ENCODE results near the gene NEBL. TPM values are rescaled to one million over a fixed set of nuclear protein-coding genes. Genes with fewer than 3 reads are reported as not detected.

Gene NEBL
- total RNA-seq, 4 donors from 2014 or later: 6.0 to 14.0 (median 12.1) TPM

- in situ Hi-C loops (cut with MboI; ENCODE audit: low pct_ligation_motif_present in 1 of 4, low pct_unique_long_range_greater_than_20kb in 1 of 4, low sequenced_read_pairs in 3 of 4): no loop called here
- 69 to 100% methylated on average over 1 to 2 of the region's 2 CpGs for WGBS, 2 donors (ENCODE audit: low coverage in 1 of 2)
- H3K4me1 ChIP-seq: no peaks in the 10 kb centered on the region
Observed at GRCh38 chr10:20748551-20748950, 148.6 kb downstream of the NEBL start.

DNA sequence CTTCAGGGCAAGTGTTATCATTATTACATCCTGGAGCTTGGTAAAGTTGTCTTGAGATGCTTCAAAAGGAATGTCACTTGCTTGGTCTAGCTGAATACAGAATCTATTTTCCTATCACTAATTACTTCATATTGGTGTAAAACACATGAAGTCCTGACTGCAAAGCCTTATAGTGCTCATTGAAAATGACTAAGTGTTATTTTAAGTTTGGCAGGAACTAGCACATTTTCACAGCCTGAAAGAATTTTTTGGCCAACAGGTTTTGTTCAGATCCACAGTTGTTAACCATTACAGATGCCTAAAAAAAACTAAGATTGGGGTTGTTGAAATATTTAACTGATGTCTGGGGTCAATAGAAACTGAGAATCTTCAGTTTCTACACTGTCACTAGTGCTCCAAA, 149.3 kb downstream of the NEBL start:
- Histone ChIP-seq H3K27ac (no peak overlapping the region), H3K4me3 (no peak overlapping the region), H3K9me3 (peaks cover 7 to 15% of the 10 kb centered on the region in 2 donors), H3K36me3 (no peaks in the 10 kb centered on the region), H3K4me1 (no peaks in the 10 kb centered on the region), H3K27me3 (no peaks in the 10 kb centered on the region)
- DNase-seq: no peak
- in situ Hi-C loops (cut with MboI; ENCODE audit: low pct_ligation_motif_present in 1 of 4, low pct_unique_long_range_greater_than_20kb in 1 of 4, low sequenced_read_pairs in 3 of 4): no loop called here
- TF ChIP-seq POLR2AphosphoS5 (IDR thresholded peaks at IDR 0.05) (no peak), CTCF (IDR thresholded peaks at IDR 0.05) (no peak), POLR2A (IDR thresholded peaks at IDR 0.05) (no peak), EP300 (IDR thresholded peaks at IDR 0.05; ENCODE audit: low read depth) (no peak)
- intact Hi-C loops (cut with DNase I; ENCODE audit: low total_unique reads): no loop called here

More at GRCh38 chr10:20748551-20748950, 148.6 kb downstream of the NEBL start:
- H3K4me3 ChIP-seq: no peak overlapping the region
- no peak for DNase-seq
- TF ChIP-seq EP300 (IDR thresholded peaks at IDR 0.05; ENCODE audit: low read depth) (no peak), CTCF (IDR thresholded peaks at IDR 0.05) (no peak), POLR2AphosphoS5 (IDR thresholded peaks at IDR 0.05) (no peak)
- intact Hi-C loops (cut with DNase I; ENCODE audit: low total_unique reads): no loop called here
- H3K36me3 ChIP-seq: no peaks in the 10 kb centered on the region
- no peak overlapping the region for H3K27ac ChIP-seq
- no peaks in the 10 kb centered on the region for H3K27me3 ChIP-seq
- H3K9me3 ChIP-seq: peaks cover 7 to 15% of the 10 kb centered on the region in 2 donors

DNA sequence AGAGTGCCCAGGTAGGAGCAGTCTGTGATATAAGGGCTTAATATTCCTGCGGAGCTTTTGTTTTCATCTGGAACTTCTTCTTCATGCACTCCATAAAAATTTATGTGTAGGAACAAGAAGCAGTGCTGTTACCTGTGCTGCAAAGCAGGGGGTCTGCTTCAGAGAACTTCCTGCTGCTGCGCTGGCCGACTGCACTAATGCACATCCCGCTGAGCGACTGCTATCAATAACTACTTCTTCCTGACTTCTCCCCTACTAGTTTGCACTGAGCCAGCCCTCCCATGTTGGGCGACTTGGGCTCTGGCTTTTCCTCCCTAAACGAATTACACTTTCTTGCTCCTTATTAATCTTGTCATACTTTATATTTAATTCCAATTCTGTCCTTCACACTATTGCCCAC, 150.3 kb downstream of the NEBL start:
- Histone ChIP-seq H3K4me1 (no peaks in the 10 kb centered on the region), H3K27me3 (no peaks in the 10 kb centered on the region), H3K4me3 (no peak overlapping the region), H3K9me3 (peaks cover 7 to 15% of the 10 kb centered on the region in 2 donors), H3K27ac (no peak overlapping the region), H3K36me3 (no peaks in the 10 kb centered on the region)
- in situ Hi-C loops (cut with MboI; ENCODE audit: low pct_ligation_motif_present in 1 of 4, low pct_unique_long_range_greater_than_20kb in 1 of 4, low sequenced_read_pairs in 3 of 4) (no loop called here), intact Hi-C loops (cut with DNase I; ENCODE audit: low total_unique reads) (no loop called here)
- WGBS, 2 donors (ENCODE audit: low coverage in 1 of 2): 82 to 91% methylated on average over 4 to 7 of the region's 7 CpGs
- TF ChIP-seq CTCF (IDR thresholded peaks at IDR 0.05) (no peak), EP300 (IDR thresholded peaks at IDR 0.05; ENCODE audit: low read depth) (no peak), POLR2AphosphoS5 (IDR thresholded peaks at IDR 0.05) (no peak), POLR2A (IDR thresholded peaks at IDR 0.05) (no peak)
- no peak for DNase-seq

- intact Hi-C loops (cut with DNase I; ENCODE audit: low total_unique reads): no loop called here
- in situ Hi-C loops (cut with MboI; ENCODE audit: low pct_ligation_motif_present in 1 of 4, low pct_unique_long_range_greater_than_20kb in 1 of 4, low sequenced_read_pairs in 3 of 4): no loop called here
- H3K27me3 ChIP-seq: no peaks in the 10 kb centered on the region
Observed at GRCh38 chr10:20745556-20746375, 151.3 kb downstream of the NEBL start.

More at GRCh38 chr10:20745556-20746375, 151.3 kb downstream of the NEBL start:
- H3K36me3 ChIP-seq: no peaks in the 10 kb centered on the region
- no peak overlapping the region for H3K27ac ChIP-seq
- DNase-seq: no peak
- no peak overlapping the region for H3K4me3 ChIP-seq
- 89 to 95% methylated on average over 2 to 7 of the region's 7 CpGs for WGBS, 2 donors (ENCODE audit: low coverage in 1 of 2)
- H3K9me3 ChIP-seq: peaks cover 7 to 11% of the 10 kb centered on the region in 2 donors
- TF ChIP-seq EP300 (IDR thresholded peaks at IDR 0.05; ENCODE audit: low read depth): no peak
- TF ChIP-seq POLR2AphosphoS5 (IDR thresholded peaks at IDR 0.05): no peak
- no peak for TF ChIP-seq POLR2A (IDR thresholded peaks at IDR 0.05)
- no peak for TF ChIP-seq CTCF (IDR thresholded peaks at IDR 0.05)
- H3K4me1 ChIP-seq: no peaks in the 10 kb centered on the region

Data from transverse colon (tissue), 4 donors.